ENCODE results near the gene THAP4.
A peak's percentile ranks its signal among the peaks of the same experiment; 100 is the strongest.

Gene THAP4, protein sequence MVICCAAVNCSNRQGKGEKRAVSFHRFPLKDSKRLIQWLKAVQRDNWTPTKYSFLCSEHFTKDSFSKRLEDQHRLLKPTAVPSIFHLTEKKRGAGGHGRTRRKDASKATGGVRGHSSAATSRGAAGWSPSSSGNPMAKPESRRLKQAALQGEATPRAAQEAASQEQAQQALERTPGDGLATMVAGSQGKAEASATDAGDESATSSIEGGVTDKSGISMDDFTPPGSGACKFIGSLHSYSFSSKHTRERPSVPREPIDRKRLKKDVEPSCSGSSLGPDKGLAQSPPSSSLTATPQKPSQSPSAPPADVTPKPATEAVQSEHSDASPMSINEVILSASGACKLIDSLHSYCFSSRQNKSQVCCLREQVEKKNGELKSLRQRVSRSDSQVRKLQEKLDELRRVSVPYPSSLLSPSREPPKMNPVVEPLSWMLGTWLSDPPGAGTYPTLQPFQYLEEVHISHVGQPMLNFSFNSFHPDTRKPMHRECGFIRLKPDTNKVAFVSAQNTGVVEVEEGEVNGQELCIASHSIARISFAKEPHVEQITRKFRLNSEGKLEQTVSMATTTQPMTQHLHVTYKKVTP

DNA sequence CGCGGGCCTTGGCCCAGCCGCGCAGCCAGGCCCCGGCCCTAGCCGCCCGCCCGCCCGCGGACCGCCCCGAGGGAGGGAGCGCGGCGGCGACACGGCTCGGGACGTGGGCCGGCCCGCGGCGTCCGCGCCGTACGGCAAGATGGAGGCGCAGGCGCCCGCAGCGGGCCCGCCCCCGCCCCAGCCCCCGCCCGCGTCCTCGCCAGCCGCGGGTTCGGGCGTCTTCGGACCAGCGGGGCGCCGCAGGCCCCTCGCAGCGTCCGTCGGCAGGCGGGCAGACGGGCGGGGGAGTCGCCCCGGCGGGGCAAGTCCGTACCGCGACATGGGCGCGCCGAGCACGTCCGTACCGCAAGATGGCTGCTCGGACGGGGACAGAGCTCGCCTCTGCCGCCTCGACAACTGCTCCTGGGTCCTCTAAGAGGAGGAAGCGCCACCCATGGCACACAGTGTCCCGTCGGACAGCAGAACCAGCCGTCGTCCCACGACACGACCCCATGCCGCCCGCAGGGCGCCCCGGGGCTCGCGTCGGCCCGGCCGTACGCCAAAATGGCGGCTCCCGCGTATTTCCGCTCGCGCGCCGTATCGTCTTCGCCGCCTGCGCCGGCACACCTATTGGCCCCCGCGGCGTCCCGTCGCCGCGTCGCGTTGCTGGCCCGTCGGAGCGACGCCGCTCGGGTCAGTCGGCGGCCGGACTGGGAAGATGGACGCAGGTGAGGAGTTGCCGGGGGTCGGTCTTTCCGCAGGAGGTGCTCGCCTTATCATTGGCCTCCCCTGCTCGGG is at the start of gene THAP4, which contains the start of gene ATG4B:
Gene THAP4, minus strand, starts transcription at position 141 of the 777 bp plus-strand sequence. CDS start 141 bp downstream, outside the sequence.
Gene ATG4B, plus strand, starts transcription at position 676 of the 777 bp plus-strand sequence. Its CDS starts 22 bp downstream, at position 698.
- peak; percentile 86 for DNase-seq (ENCODE audit: low spot score)

DNA sequence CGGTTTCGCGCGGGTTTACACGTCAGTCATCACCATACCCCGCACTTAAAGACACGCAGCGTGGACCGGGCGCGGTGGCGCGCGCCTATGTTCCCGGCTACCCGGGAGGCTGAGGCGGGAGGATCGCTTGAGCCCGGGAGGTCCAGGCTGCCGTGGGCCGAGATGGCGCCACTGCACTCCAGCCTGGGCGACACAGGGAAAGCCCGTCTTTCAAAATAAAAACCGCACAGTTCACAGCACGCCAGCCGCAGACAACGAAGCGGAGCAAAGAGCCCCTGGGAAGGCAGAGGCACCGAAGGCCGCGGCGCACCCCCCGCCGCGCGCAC is 49.3 kb upstream of the THAP4 start:
- DNase-seq (ENCODE audit: low spot score), result no peak

DNA sequence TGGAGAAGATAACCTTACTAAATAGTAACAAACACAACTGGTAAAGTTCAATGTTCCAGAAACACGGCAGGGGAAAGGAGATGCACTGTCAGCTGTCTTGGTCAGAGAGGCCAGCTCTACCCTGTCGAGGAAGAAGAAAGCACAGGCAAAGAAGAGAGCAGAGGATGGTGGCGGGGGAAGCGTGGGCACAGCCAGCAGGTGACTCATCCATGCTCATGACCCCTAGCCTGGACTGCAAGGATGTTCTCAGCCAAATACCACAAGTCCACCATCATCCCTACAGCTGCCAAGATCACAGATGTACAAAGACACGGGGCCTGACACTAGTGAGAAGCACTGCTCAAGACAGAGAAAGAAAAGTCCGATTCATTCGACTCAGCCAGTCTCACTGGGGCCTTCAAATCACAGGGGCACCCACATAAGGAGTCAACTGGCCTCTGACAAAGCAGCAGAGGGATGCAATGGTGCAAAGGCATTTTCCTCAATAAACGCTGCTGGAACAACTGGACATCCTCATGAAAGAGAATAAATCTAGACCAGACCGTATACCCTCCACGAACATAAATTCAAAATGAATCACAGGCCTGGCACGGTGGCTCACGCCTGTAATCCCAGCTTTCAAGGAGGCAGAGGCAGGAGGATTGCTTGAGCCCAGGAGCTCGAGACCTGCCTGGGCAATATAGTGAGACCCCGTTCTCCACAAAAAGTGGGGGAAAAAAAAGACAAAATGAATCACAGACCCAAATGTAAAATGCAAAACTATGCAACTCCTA is 44.1 kb upstream of the THAP4 start:
- peak; percentile 83 for DNase-seq (ENCODE audit: low spot score)

DNA sequence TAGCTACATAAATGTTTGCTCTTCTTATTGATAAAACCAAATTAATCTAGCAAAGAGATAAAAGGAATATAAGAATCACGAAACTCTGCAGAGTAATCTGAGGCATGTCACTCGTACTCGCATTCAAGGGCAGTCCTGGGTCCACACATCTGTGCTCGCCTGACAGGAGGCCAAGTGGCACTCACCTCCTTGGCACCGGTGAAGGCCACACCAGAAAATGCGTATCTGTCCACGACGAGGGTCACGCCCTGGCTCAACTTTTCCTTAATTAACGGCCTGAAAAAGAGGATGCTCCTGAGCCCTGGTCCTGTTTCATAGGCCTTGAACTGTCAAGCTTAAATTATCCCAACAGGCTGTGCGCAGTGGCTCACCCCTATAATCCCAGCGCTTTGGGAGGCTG is 43.1 kb upstream of the THAP4 start:
- no peak for DNase-seq (ENCODE audit: low spot score)

DNA sequence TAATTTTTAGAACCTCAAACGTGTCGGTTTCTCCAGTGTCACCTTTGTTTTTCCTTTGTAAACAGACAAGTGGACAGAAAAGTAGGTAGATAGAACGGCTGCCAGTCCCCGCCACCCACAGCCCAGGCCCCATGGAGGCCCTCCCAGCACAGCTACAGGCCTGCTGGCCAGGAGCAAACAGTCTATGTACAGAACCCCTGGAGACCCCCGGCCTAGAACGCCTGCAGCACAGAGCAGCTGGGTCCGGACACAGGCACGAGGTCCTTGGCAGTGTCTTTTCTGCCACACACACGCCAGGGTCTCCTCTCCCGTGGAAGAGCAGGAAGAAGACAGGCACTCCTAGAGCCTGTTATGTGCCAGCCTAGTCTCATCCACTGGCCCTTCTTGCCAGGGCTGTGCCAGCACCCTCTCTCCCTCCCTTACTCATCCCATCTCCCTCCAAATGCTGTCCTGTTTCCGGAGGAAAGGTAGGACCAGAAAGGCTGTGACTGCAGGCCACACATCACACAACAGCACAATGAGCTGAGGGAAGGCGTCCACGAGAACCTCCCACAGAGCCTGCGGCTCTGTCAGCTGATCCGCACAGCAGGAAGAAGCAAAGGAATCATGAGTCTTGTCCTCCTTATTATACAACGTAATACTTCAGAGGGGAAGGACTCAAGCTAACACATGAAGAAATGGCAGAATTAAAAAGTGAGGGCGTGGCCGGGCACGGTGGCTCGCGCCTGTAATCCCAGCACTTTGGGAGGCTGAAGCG is 42.0 kb upstream of the THAP4 start:
- no peak for DNase-seq (ENCODE audit: low spot score)

DNA sequence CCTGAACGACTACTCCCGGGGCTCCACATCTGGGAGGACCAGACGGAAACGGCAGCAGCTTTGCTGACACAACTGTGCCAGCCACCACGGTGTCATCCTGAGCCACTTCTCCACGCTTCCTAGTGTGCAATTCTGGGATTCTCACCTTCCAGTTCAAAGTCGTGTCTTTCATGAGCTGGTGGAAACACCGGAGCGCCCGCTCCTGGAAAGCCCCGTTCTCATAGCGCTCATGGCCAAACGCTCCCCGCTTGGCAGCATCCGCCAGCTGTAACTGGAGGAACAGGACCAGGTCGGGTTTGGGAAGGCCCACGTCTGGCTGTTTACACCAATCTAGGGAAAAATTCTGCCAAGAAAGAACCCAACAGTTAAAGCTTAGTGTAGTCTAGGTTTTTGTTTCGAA is 41.3 kb upstream of the THAP4 start:
- no peak for DNase-seq (ENCODE audit: low spot score)

DNA sequence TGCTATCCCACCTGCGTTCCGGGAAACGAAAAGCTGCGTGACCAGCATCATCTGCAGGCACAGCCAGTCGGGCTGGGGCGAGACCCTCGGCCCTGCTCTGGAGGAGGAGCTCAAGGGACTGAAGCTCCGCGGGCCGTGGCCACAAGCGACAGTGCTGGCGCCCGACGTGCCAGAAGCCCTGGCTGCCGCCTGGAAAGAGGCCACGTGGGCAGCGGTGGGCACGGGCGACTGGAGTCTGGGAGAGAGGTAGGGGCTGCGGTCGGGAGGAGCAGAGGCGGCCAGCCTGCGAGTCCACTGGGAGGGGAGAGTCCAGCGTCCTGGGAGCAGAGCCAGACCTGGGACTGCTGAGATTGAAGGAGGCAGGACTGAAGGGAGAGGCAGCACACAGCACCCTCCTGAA is 40.4 kb upstream of the THAP4 start:
- no peak for DNase-seq (ENCODE audit: low spot score)

DNA sequence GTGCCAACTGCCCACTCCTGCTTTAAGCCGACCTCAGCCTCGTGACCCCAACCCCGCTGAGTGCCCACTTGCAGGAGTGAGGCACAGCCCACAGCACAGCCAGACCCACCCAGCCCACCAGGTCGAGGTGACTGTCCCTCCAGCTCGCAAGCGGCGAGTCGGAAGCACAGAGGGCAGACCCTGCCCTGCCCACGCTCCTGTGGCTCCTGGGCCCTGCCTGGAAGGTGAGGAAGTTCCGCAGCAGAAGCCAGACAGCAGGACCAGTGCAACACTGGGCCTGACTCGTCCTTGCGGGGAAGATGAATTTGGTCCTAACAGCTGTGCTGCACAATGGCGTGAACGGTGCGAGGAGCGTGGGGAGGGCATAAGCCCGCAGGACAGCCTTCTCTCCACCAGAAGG is 39.7 kb upstream of the THAP4 start:
- DNase-seq (ENCODE audit: low spot score), result no peak

DNA sequence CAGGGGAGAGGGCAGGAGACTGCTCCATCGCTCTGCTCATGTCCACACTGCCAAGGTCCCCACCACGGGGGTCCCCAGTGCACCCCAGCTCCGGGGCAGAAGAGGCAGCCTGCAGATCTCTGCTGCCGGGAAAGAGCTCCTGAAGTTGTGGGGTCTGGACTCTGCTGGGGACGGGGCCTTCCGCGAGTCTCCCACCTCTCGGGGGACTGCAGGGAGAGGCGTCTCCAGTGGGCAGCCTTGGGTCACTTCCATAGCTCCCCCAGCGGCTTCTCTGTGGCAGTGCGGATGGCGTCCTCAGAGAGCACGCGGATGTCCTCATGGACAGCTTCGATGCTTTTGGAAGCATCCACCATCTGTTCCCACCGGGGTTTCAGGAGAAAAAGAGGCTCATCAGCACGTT is 38.9 kb upstream of the THAP4 start:
- DNase-seq (ENCODE audit: low spot score), result no peak

DNA sequence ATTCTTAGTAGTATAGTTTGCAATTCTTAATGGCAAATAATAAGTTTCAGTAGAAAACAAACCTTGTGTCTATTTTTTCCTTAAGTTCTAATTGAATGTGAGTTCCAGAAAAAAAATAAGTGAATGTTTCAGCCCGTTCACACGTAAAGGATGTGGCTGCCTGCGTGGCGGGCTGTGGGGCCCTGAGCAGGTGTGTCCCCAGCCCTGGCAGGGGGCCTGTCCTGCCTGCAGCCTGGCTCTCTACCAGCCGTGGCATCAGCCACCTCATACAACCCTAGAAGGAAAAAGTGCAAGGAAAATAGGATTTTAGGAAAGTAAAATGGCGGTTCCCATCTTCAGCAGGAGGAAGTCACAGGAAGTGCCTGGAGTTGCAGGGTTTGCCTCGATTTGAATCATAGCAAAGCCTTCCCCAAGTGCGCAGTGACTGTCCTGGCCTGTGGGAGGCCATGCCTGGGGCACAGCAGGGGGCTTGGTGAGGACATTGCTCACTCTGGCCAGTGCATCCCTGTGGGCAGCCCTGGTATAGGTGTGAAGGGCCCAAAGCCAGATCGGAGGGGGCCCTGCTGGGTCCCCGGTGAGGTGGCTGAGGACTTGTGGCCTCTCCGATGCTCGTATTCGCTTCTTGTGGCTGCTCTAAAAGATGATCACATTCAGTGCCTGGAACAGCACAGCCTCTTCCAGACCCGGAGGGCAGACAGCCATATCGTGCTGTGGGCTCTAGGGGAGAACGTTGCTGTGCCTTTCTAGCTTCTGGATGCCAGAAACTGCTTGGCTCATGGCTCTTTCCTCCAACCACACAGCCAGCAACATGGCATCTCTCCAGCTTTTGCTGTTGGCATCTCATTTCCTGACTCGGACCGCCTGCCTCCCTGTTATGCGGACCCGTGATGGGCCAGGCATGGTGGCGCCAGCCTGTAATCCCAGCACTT is 37.1 kb upstream of the THAP4 start:
- peak; percentile 54 for DNase-seq (ENCODE audit: low spot score)

DNA sequence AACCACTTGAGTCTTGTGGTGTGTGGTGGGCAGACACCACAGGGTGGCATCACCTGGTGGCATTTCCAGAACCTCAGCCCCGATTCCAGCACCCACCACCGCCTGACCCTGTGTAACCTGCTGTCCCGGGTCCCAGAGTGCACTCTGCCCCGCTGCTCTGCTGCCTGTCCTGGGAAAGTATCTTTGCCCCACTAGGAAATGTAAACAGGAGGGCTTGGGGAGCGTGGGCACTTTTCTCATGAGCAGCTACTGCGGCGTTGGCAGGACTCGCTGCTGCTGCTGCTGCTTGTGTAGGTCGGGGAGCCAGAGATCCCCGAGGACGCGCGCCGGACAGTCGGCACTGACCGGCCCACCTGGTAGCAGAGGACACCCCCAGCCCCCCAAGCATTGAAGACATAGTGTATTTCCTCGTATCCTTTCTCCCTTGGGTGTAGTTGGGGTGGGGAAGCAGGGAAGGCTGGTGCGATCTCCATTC is 36.3 kb upstream of the THAP4 start:
- DNase-seq (ENCODE audit: low spot score), result no peak

DNA sequence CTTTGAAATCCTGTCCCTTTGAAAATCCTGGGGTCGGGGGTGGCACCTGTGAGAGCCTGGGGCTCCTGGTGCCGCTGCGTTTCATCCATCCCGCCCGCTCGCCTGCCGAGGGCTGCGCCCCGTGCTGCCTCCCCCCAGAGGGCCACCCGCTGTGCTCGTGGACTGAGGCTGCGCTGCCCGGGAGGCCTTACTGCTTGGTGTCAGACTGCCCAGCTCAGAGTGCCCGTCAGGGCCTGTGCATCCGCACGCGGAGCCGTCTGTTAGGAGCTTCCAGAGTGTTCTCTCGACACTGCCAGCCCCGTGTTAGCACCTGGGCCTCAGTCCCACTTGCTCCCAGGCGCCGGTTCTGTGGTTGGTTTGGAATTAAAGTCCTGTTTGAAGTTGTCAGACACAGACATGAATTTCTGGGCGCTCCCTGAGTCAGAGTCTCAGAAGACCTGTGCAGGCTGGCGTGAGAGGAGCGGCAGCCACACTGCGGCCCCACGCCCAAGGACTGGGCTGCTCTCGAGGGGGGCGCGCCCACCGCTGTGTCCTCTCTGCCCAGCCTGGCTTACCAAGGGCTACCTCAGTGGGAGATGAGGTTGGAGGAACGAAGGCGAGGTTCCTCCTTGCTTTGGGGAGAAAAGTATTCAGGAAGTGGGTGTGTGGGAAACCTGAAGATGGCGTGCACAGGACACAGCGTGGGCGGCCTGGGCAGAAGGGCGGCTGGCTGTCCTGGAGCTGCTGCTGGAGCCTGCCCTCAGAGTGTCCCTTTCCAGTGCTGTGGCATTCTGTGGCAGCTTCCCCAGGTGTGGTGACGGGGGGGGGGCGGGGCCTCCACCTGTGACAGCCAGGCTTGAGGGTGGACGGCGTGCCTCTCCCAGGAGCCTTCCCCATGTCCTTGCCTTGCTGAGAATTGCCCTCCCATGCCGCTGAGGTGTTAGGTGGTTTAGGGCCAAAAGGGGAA is 35.6 kb upstream of the THAP4 start:
- no peak for DNase-seq (ENCODE audit: low spot score)

DNA sequence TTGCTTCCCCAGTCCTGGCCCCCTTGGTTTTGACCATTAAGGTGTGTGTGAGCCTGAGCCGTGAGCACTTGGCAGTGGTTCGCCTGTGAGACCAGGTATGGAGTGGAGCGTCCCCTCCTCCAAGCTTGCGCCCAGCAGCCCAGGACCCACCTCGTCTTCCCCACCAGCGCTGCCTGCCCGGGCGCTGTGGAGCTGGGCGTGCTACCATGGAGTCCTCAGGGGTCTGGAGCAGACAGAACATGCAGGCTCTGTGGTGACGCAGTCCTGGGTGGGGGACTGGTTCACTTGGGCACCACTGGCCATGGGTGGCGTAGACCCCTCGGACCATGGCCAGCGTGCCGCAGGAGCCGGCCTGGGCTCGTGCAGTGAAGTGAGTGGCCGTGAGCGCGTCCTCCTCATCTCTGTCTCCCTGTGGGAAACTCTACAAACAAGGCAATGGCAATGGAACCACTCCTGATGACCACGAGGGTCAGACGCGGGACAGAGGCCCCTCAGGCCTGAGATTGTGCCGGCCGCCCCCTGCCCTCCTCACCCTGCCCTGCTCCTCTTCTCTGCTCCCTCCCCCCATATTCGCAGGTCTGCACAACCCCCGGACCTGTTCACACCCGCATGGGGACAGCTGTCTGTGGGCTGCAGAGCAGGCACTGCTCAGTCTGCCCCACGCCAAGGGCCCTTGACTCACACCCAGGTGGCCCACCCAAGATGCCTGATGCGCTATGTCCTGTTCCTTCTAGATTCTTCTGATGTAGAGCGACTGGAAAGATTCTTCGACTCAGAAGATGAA is 34.7 kb upstream of the THAP4 start:
- no peak for DNase-seq (ENCODE audit: low spot score)

DNA sequence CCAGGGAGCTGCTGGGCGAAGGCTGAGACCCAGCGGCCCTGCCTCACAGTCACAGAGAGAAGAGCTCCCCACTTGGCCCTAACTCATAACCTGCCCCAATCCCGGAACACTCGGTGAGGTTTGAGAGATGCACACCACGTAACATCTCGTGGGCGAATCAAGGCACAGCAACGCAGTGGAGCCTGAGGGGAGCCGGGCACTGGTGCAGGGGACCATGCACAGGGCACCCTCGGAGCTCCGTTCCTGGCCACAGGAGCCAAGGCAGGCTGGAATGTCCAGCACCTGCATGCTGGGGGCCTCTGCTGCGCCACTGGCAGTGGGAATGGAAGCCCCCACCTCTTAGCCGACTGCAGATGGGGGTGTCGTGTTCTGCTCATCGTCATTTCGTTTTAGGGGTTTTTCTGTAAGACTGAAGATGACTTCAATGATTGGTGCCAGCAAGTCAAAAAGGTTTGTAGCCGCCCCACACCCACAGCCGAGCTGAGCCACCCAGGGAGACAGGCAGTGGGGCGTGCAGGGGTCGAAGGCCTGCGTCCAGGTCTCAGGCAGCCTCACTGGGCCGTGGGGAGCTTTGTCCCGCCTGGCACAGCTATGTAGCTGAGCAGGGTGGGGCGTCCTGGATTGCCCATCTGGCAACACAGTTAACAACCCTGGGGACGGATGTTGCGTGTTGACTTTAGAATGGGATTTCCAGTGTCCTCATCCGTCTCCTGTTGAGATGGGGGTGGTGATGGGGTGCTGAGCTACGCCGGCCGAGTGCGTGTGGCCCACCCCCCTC is 33.6 kb upstream of the THAP4 start:
- DNase-seq (ENCODE audit: low spot score), result no peak

DNA sequence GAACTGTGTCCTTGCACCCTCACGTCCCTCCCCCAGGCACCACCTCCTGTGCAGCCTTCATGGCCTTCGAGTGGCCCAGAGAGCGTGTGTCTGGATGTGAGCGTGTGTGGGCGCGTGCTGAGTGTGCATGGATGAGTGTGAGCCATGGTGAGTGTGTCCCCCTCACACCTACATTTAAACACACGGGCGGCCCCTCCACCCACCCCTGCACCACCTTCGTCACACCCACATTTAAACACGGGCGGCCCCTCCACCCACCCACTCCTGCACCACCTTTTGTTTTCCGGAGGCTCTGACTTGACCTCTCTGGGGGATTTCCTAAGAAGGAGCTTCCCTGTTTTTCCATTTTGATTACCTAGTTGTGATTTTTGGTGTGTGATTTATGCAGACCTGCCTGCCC is 31.9 kb upstream of the THAP4 start:
- DNase-seq (ENCODE audit: low spot score), result no peak

DNA sequence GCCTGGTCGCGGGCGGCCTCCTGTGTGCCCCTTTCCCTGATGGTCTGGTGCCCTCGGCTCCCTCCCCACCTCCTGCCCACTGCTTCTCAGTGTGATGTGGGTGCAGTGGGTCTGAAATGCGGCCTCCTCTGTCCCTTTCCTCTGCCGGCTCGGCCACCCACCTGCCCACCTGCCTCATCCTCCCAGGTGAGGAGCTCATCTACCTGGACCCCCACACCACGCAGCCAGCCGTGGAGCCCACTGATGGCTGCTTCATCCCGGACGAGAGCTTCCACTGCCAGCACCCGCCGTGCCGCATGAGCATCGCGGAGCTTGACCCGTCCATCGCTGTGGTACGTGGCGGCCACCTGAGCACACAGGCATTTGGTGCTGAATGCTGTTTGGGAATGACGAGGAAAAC is 31.4 kb upstream of the THAP4 start:
- no peak for DNase-seq (ENCODE audit: low spot score)

DNA sequence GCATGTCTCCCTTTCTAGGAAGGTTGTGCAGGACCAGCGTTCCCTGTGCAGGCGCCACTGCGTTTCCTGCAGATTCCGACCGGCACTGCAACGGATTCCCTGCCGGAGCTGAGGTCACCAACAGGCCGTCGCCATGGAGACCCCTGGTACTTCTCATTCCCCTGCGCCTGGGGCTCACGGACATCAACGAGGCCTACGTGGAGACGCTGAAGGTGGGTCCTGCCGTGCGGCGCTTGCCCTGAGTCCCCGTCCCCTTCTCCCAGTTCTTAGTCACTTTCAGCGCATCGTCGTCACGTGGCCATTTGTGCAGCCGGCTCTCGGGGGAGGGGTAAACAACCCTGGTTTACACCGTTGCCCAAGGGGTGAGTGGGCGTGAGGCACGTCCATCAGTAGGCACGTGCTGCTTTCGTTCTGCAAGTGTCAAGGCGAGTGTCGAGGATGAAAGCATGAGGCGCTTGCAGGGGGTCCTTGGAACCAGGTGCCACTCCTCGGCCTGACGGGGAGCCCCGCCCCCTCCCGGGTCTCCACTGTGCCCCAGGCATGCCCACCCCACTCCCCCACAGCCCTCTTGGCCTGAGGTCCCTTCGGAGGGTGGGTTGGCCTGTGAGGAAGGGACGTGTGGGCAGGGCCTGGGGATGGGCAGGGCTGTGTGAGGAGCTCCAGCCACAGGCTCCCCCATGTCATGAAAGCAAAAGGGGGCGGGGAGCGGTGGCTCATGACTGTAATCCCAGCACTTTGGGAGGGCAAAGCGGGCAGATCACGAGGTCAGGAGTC is 29.9 kb upstream of the THAP4 start:
- DNase-seq (ENCODE audit: low spot score), result no peak
